ENCODE data around the gene MAP3K9.

MAP3K9 gene

DNA sequence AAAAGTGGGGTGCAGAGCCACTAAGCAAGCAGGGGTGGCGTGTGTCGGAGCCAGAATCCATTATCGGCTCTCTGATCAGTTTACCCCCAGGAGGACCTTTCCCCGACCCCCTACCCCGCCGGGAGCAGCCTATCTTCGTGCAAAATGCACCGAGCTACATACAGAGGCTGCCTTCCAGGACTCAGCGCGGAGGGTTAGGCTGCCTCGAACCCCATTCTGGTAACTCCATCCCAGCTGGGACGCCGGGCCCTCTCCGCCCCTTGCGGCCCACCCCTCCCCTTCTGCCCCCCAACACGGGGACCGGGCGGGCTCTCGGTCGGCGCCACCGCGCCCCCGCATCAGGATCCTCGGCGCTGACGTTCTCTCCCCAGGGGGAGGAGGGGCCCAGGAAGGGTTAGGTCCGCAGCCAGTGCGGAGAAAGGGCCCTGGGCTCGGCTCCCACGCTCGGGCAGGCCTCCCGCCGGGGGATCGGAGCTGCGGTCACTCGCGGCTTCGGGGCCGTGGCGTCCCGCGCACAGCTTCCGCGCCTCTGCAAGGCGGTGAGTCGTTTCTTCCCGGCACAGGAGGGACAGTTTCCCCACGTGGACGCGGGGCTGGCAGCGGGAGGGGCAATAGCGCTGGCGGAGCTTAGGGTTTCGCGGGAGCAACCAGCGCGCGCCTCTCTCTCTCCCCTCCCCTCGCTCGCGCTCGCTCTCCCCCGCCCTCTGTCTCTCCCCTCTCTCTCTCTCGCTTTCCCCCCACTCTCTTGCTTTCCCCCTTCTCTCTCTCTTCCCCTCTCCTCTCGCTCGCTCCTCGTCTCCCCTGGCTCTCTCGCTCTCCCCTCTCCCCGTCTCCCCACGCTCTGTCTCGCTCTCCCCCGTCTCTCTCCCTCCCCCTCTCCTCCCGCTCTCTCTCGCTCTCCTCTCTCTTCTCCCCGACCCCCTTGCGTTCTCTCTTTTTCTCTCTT is 12.5 kb upstream of the MAP3K9 start:
- peak; percentile 69 for DNase-seq

DNA sequence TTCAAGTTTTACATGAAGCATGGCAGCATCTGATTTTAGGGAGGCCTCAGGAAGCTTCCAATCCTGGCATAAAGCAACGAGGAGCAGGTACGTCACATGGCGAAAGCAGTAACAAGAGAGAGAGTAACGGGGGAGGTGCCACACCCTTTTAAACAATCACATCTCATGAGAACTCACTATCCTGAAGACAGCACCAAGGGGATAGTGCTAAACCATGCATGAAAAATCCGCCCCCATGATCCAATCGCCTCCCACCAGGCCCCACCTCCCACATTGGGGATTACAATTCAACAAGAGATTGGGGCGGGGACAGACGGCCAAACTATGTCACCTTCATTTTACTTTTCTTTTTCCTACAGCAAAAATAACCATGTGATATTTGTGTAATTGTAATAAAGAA is 7.2 kb upstream of the MAP3K9 start:
- DNase-seq = no peak

DNA sequence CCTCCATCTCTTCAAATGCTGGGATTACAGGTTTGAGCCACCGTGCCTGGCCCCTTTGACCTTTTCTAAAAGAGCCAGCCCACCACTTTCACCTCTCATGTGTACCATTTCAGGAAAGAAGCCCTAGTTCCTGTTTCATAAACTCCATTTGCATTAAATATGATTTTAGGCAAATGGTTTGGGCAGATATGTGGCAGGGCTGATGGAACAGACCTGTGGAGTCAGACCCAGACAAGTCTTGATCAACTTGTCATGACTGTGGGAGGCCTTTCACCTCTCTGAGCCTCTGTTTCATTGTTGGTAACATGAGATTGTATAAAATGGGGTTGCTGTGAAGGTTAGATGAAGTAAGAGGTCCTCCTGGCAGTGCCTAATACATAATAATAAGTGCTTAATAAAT is 5.2 kb upstream of the MAP3K9 start:
- DNase-seq = no peak

DNA sequence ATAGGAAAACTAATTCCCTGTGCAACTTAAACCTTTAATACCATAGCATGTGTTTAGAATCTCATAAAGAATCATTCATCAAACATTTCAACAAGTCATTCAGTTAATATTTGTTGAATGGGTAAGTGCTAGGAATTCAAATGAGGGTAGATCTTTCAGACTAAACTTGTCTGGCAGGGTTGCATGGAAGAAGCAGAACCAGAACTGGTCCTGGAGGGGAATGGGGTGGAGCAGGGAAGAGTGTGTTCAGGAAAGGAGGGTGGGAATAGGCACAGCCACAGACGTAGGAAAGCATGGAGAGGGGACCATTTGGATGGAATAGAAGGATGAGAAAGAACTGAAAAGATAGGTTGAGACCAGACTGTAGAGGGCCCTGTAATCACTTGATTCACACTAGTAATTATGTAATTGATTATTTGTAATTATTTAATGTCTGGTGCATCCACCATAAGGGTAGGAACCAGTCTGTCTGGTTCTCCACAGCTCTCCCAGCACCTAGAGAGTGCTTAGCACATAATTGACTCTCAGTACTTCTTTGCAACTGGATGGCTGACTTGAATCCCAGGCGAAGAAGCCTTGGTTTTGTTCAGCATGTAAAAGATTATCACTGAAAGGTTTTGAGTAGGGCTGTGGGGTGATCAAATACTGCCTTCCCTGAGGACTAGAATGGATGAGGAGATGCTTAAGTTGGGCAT is 3.0 kb upstream of the MAP3K9 start:
- no peak for DNase-seq

DNA sequence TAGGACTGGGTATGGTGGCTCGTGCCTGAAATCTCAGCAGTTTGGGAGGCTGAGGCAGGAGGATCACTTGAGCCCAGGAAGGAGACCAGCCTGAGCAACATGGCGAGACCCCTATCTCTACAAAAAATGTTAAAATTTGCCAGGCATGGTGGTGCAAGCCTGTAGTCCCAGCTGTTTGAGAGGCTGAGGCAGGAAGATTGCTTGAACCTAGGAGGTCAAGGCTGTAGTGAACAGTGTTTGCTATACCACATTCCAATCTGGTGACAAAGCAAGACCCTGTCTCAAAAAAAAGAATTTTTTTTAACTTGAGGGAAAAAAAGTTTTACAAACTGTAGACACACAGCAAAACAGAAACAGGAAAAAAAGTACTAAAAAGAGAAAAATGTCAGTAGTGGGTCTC is 2.3 kb upstream of the MAP3K9 start:
- no peak for DNase-seq

DNA sequence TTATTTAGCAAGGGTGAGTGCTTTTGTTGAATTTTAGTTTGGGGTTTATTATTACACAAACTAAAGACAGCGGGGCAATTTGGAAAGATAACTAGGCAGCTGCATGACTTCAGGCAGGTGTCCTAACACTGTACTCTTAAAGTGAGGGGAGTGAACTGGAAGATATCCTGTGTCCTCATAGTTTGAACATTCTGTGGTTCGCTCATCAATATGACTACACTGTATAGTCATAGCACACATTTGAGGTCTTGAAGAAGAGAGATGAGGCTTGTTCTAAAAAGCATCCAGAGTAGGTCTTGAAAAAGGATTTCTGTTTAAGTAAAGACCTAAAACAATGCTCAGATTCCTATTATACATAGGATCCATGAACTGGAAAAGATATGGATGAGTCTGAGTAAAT is 1.7 kb upstream of the MAP3K9 start:
- no peak for DNase-seq

DNA sequence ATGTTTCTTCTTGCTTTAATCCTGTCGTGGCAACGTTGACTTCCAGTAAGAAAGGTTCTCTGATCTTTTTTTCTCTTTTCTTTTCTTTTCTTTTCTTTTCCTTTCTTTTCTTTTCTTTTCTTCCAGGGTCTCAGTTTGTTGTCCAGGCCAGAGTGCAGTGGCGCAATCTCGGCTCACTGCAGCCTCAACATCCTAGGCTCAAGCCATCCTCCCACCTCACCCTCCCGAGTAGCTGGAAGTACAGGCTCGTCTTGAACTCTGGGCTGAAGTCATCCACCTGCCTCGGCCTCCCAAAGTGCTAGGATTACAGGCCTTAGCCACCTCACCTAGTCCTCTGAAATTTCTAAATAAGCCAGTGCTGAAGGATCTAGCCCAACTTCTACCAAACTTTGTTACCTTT is 1.3 kb upstream of the MAP3K9 start:
- no peak for DNase-seq

DNA sequence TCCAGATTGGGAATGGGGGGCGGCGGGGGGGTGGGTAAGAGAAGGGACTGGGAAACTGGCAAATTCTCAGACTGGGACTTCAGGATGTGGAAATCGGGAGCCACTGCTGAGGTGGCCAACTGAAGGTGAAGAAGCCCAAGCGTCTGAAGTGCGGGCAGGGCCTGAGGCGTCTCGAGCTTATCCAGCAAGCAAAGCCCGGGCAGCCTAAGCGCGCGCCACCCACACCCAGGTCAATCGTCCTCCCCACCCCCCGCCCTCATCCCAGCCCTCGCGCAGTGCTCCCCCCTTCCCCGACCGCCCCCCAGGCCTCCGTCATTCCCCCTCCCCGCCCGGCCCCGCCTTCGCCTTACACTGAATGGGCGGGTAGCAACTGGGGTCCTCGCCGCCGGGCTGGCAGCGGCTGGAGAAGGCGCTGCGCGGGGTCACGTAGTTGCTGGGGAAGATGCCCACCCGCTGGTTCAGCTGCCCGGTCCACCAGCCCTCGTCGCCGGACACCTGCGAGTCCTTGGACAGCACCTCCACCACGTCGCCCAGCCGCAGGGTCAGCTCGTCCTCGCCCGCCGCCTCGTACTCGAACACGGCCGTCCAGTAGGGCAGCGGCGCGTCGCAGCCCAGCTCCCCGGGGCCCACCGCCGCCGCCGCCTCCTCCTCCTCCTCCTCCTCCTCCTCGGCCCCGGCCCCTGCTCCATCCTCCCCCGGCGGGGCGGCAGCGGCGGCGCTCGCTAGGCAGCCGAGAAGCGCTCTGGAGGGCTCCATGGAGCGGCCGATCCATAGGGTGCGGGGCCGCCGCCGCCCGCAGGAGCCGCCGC is 693 bp downstream of the MAP3K9 start:
- peak; percentile 56 for DNase-seq

DNA sequence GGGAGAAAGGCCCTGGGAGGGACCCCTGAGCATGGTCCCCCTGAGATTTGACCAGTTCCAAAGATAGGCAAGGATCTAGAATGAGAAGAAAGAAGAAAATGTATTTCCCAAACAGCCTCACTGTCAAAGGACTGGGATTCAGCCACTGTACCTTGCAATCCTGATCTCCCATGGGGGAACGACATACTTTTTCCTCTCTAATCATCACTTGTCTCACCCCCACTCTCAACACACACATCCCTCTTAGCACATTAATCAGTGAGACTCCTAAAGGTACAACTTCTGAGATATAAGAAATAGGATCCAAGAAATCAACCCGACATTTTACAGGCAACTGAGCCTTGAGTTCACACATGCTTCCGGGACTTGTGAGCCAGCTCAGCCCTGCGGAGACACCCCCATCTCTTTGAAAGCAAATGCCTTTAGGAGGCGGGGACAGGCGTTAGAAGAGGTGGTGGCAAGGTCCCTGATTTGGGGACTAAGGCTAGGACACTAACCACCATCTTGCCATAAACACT is 1.4 kb downstream of the MAP3K9 start:
- peak; percentile 76 for DNase-seq

DNA sequence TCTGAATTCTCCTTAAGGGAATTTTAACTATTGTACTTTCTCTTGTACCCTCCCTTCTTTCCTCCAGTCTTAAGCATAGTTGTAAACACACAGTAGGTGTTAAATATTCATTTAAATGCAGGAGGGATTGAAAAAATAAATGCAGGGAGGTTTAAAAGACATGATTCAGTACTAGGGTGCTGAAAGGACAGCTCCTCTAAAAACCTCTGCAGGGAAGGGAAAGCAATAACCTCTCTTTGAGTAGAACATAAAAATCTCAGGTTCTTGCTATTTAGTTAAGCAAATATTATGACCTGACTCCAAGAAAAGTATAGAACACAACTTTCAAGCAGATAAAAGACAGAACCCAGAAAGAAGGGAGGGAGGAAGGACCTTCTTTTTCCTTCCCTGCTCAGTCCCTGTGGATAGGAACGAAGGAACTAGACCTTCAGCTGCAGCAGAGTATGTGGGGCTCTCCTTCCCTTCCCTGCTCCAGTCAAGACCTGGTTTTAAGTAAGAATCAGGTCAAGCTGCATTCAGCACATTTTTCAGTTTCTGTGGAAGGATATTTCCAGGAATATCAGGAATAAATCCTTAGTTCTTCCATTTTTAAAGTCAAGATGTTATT is 4.7 kb downstream of the MAP3K9 start:
- DNase-seq = no peak

DNA sequence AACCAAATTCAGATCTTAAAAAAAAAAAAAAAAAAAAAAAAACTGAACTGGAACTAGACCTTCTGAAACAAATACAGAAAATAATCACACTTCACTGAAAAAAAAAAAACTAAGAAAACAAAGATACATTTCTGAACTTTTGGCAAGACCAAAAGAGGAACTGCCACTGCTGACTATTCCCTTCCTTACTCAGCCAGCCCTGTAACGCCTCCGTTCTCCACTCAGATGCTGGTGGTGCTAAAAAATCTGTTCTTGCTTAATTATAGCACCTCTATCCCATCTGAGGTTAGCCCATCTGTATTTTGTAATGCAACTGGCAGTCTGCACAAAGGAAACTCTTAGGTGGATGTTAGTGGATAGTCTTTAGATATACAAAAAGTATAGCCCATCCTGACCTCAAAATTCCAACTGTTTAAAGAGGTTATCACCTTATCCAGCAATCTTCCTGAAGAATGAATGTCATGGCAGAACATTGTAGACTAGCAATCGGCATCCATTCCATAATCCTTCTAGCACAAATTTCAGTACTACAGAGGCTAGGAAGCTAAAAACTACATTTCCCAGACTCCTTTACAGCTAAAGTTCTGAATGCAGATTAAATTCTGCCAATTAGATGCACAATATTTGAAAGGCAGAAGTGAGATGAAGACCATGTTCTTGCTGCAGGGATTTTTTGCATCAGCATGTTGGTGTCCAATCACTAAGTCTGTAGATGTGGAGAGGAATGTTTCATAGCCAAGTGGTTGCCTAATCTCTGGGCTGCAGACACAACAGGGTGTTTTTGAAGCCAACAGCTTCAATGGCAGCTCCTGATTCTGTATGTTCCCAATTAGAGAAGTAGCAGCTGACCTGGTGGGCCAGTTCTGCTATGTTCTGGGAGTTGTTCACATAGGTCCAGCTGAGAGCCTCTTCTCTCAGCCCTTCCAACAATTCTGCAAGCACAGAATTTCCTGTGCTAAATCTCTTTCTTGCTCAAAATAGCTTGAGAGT is 5.7 kb downstream of the MAP3K9 start:
- no peak for DNase-seq

DNA sequence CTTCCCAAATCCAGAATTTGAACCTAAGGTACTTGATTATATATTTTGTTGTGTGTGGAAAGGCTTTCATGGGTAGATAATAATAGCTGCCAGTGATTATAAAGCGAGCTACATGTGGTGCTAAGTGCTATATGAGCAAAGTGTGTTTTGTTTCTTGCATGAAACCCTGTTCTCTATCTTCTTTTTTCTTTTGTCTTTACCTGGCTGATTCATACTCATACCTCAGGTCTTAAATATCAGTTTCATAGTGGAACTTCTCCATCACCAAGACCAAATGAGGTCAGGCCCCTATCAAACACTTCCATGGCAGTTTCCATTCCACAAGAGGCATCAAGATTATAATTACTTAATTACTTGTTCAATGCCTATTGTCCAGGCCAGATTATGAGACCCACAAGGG is 6.9 kb downstream of the MAP3K9 start:
- no peak for DNase-seq

DNA sequence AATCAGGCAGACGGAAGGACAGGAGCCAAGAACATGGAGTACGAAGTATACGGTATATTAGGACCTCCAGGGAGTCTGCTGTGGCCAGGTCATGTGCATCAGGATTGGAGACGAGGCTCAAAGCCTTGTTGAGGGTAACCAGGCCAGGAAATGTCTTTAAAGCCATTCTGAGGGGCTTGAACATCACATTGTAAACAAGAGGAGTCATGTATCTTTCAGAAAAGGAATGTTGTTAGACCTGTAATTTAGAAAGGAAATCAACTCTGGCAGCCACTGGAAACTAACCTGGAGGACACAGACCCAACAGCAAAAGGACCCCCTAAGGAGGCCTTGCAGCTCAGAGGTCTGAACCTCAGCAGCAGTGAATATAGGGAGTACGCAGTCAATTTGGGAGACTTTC is 7.5 kb downstream of the MAP3K9 start:
- no peak for DNase-seq

DNA sequence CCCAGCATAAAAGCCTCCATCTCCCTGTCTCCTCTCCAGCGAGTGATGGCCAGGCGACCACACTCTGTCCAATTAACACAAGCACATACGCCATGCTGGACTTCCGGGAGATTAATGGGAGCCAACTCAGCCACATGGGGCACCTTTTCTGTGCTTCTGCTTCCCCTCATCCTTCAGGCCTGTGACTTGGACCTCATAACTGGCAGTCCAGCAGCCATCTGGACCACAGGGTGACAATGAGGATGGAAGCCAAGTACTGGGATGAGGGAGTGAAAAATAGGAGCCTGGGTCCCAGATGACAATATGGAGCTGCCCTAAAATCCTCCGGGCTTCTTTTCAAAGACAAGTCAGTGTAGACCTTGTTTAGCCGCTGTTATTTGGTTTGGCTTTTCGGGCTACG is 12.8 kb downstream of the MAP3K9 start:
- DNase-seq = no peak

DNA sequence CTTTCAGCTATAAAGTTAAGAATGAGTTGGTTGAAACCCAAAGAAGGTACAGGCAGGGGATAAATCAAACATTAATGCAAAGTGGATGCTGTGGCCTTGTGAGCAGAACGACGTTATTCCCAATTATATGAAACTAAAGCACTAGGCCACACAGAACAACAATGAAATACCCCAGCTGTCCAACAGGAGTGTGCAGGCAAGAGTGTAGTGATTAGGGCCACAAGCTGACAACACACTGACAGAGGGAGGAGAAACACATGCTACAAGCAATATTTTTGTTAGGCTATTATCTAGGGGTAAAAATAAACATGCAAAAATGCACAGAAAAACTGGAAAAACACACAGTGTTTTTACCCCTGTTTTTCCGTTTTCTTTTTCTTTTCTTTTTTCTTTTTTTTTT is 15.0 kb downstream of the MAP3K9 start:
- no peak for DNase-seq

DNA sequence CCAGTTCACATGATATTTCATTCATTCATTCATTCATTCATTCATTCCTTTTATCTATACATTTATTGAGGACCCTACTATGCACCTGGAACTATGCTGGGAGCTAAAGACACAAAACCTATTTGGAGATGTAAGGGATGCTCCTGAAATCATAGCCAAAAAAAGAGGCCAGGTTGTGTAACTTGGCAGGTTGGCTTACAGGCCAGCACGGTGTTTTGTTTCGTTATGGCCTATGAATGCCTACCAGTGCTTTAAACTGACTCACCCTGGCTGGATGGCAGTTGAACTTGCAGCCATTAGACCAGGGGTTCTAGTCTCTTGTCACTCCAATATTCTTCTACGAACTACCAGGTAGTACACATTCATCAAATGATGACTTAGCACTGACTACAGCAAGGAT is 15.7 kb downstream of the MAP3K9 start:
- no peak for DNase-seq

DNA sequence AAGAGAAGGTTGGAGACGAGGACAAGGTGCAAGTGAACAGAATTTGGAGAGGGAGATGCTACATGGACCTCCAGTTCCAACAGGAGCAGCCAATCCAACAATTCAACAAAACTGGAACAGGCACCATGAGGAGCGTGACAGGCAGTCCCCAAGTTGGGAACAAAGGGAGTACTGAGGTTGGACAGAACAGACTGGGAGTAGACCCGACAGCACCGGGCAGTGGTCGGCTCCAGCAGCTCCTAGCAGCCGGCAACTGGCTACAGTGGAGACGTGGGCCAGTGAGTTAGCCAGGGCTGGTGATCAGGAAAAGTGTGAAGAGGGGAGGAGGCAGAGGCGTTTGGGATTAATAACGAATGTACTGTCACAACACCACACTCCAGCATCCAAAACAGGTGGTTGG is 16.4 kb downstream of the MAP3K9 start:
- no peak for DNase-seq

DNA sequence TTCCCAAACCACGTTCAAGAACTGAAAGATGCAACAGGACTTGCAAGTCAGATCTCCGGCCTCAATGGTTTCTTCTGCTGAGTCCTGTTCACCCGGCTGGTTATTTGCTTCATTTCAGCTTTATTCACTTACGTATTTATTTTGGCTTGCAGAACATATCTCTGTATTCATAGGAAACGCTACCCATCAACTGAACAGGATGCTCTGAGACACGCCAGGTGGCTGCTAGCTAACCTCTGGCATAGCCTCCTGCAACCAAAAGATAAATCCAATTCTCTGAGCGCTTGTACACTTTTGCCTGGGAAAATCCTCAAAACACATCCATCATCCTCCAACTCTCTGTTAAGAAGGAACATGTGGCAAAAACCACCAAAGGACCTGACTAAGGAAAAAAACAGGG is 17.3 kb downstream of the MAP3K9 start:
- no peak for DNase-seq

DNA sequence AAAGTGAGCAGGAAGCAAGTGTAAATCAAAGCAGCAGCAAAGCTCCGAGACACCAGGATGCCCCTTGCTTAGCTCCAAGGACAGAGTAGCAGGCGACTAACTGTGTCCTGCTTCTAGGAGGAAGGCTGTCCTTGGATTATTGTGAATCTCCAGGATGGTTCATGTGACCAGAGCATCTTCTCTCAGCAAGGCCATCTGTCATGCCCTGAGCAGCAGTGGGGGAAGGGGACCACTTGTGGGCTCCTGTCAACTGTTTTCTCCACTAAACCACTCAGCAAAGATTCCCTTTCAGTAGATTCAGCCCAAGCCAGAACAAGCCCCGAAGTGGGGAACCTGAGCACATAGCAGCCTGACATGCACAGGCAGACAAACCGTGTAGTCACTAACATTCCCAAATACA is 19.4 kb downstream of the MAP3K9 start:
- DNase-seq = no peak

DNA sequence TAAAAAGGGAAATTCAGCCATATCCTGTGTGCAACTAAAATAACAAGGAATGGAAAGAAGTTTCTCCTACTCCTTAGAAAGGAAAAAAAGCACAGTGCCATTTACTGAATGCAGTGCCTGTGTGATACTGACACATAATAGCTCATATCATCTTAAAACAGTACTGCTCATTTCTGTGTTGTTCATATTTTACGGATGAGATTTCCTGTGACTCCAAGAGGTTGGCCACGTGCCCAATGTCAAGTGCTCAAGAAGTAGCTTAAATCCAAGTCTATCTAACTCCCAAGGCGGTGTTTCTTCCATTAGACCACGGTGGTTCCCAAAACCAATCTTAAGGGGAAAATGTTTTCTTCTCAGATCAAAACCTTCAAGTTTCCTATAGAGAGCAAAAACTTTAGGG is 20.0 kb downstream of the MAP3K9 start:
- no peak for DNase-seq

DNA sequence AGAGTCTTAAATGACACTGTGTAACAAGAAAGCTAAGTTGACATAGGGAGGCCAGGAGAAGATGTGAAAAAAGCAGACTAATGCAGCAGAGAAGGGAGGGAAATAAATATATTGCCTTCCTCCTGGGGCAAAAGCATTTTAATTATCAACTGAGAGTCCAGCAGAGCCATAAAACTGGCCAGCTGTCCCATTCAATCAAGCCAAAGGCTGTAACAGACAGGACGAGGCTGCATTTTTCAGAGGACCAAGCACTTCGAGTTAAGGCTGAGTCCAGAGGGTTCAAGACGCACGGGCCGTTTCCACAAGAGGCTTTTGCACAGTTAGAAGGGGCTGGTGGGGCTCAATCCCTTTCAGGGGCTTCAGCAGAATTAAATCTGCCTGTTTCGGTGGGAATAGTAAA is 20.4 kb downstream of the MAP3K9 start:
- no peak for DNase-seq

DNA sequence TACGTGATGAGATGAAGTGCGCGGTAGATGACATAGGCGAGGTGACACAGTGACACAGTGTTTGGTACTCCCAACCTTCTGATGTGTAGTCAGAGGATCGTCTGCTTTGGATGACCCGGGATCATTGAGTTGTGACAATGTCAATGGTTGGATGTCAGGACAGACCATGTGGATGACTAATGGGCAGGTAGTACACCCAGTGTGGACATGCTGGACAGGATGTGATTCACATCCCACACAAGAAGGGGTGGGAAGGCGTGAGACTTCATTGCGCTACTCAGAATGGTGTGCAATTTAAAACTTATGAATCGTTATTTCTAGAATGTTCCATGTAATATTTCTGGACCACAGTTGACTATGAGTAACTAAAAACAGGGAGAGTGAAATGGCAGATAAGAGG is 23.8 kb downstream of the MAP3K9 start:
- DNase-seq = no peak
